H9 (cell line): Measurements from ENCODE around the gene LUZP4. TPM values are rescaled to one million over a fixed set of nuclear protein-coding genes. Genes with fewer than 3 reads are reported as not detected.

ENCODE experiments used
- DNase-seq: peaks from one replicate; pipeline ENCODE4 v3.0.0-alpha.2; 2017
- H2AFZ ChIP-seq: one replicate; pipeline ENCODE4 v1.6.1; 2013; ENCODE audit warnings: mild to moderate bottlenecking, low read length, control low read depth, moderate library complexity
- H2AK5ac ChIP-seq: 2 replicates; pipeline ENCODE4 v1.6.1; 2013; ENCODE audit warnings: low read length, control low read depth, mixed read lengths; ENCODE audit not compliant: insufficient read length
- H2BK120ac ChIP-seq: one replicate; pipeline ENCODE4 v1.6.1; 2013; ENCODE audit warnings: low read depth, mild to moderate bottlenecking, low read length, control low read depth, inconsistent platforms; ENCODE audit not compliant: poor library complexity, severe bottlenecking
- H2BK12ac ChIP-seq: 2 replicates; pipeline ENCODE4 v1.6.1; 2013; ENCODE audit warnings: low read length, control low read depth, mixed read lengths, low read depth; ENCODE audit not compliant: insufficient read length
- H2BK15ac ChIP-seq: 2 replicates; pipeline ENCODE4 v1.6.1; 2013; ENCODE audit warnings: low read depth, low read length, control low read depth
- H2BK20ac ChIP-seq: one replicate; pipeline ENCODE4 v1.6.1; 2013; ENCODE audit warnings: low read depth, mild to moderate bottlenecking, low read length, control low read depth, inconsistent platforms; ENCODE audit not compliant: poor library complexity, severe bottlenecking
- H2BK5ac ChIP-seq: 2 replicates; pipeline ENCODE4 v1.6.1; 2013; ENCODE audit warnings: low read length, control low read depth, mixed read lengths; ENCODE audit not compliant: insufficient read length
- H3K14ac ChIP-seq: 2 replicates; pipeline ENCODE4 v1.6.1; 2013; ENCODE audit warnings: low read length, control low read depth; ENCODE audit not compliant: insufficient read depth
- H3K18ac ChIP-seq: 2 replicates; pipeline ENCODE4 v1.6.1; 2013; ENCODE audit warnings: low read depth, mild to moderate bottlenecking, mixed read lengths, low read length, control low read depth; ENCODE audit not compliant: insufficient read length
- H3K23ac ChIP-seq: 2 replicates; pipeline ENCODE4 v1.6.1; 2013; ENCODE audit warnings: low read length, control low read depth, mixed read lengths, low read depth; ENCODE audit not compliant: insufficient read length
- H3K23me2 ChIP-seq: 2 replicates; pipeline ENCODE4 v1.6.1; 2013; ENCODE audit warnings: low read depth, mild to moderate bottlenecking, mixed read lengths, low read length, control low read depth; ENCODE audit not compliant: insufficient read length, poor library complexity, severe bottlenecking
- H3K27ac ChIP-seq: 2 replicates; pipeline ENCODE4 v1.5.1; 2013; ENCODE audit warnings: low read length, control low read depth, mixed read lengths, low read depth; ENCODE audit not compliant: insufficient read length
- H3K27me3 ChIP-seq: 2 replicates; pipeline ENCODE4 v1.6.1; 2013; ENCODE audit warnings: low read length, control low read depth, inconsistent platforms; ENCODE audit not compliant: insufficient read depth
- H3K4ac ChIP-seq: 2 replicates; pipeline ENCODE4 v1.6.1; 2013; ENCODE audit warnings: low read depth, mild to moderate bottlenecking, control low read depth, inconsistent platforms, low read length, moderate library complexity
- H3K4me1 ChIP-seq: 2 replicates; pipeline ENCODE4 v1.6.1; 2013; ENCODE audit warnings: low read length, control low read depth, inconsistent platforms; ENCODE audit not compliant: insufficient read depth
- H3K4me2 ChIP-seq: 2 replicates; pipeline ENCODE4 v1.6.1; 2013; ENCODE audit warnings: low read length, control low read depth, mixed read lengths; ENCODE audit not compliant: insufficient read length, insufficient read depth
- H3K56ac ChIP-seq: 2 replicates; pipeline ENCODE4 v1.6.1; 2013; ENCODE audit warnings: low read depth, mild to moderate bottlenecking, mixed read lengths, low read length, control low read depth; ENCODE audit not compliant: insufficient read length
- H3K79me1 ChIP-seq: 2 replicates; pipeline ENCODE4 v1.6.1; 2013; ENCODE audit warnings: low read depth, mild to moderate bottlenecking, moderate library complexity, low read length, control low read depth, inconsistent platforms; ENCODE audit not compliant: insufficient read depth, poor library complexity, severe bottlenecking
- H3K79me2 ChIP-seq: 2 replicates; pipeline ENCODE4 v1.6.1; 2013; ENCODE audit warnings: low read length, control low read depth, inconsistent platforms; ENCODE audit not compliant: insufficient read depth
- H3K9ac ChIP-seq: 2 replicates; pipeline ENCODE4 v1.6.1; 2013; ENCODE audit warnings: low read length, control low read depth, mixed read lengths; ENCODE audit not compliant: insufficient read length; ENCODE audit errors: extremely low read depth
- H3K9me3 ChIP-seq: one replicate; pipeline ENCODE4 v1.6.1; 2013; ENCODE audit warnings: low read depth, low read length, inconsistent platforms; ENCODE audit not compliant: control insufficient read depth
- H3T11ph ChIP-seq: one replicate; pipeline ENCODE4 v1.6.1; 2013; ENCODE audit warnings: mild to moderate bottlenecking, low read length, control low read depth, inconsistent platforms
- H4K20me1 ChIP-seq: one replicate; pipeline ENCODE4 v1.6.1; 2013; ENCODE audit not compliant: control insufficient read depth, insufficient read length, insufficient read depth
- H4K5ac ChIP-seq: 2 replicates; pipeline ENCODE4 v1.6.1; 2013; ENCODE audit warnings: low read depth, mild to moderate bottlenecking, mixed read lengths, low read length, control low read depth; ENCODE audit not compliant: insufficient read length
- H4K8ac ChIP-seq: replicated peaks from 2 replicates; pipeline ENCODE4 v1.6.1; 2013; ENCODE audit warnings: low read length, control low read depth, mixed read lengths, low read depth; ENCODE audit not compliant: insufficient read length
- H4K91ac ChIP-seq: 2 replicates; pipeline ENCODE4 v1.6.1; 2013; ENCODE audit warnings: low read depth, mild to moderate bottlenecking, moderate library complexity, mixed read lengths, low read length, control low read depth; ENCODE audit not compliant: insufficient read length
- H3K27ac Mint-ChIP-seq, 3 experiments: 2 replicates in 2 of 3; 3 replicates in 1 of 3; pipeline ENCODE4 v1.8.0; 2020 to 2021; ENCODE audit warnings: mixed read lengths in 3 of 3, mild to moderate bottlenecking in 1 of 3, moderate library complexity in 1 of 3
- H3K27me3 Mint-ChIP-seq: 2 replicates; pipeline ENCODE4 v1.8.0; 2021; ENCODE audit warnings: low read depth, mild to moderate bottlenecking, moderate library complexity, mixed read lengths
- H3K36me3 Mint-ChIP-seq, 3 experiments: 2 replicates in 2 of 3; 3 replicates in 1 of 3; pipeline ENCODE4 v1.8.0; 2020 to 2021; ENCODE audit warnings: low read depth in 3 of 3, mixed read lengths in 3 of 3; ENCODE audit not compliant: insufficient read depth in 1 of 3
- H3K4me1 Mint-ChIP-seq, 2 experiments: 2 replicates each; pipeline ENCODE4 v1.8.0; 2020; ENCODE audit warnings: mixed read lengths in 2 of 2
- H3K4me3 Mint-ChIP-seq, 2 experiments: 2 replicates in 1 of 2; 3 replicates in 1 of 2; pipeline ENCODE4 v1.8.0; 2020 to 2021; ENCODE audit warnings: mild to moderate bottlenecking in 2 of 2, mixed read lengths in 2 of 2, moderate library complexity in 1 of 2
- H3K9me3 Mint-ChIP-seq, 2 experiments: 2 replicates in 1 of 2; 3 replicates in 1 of 2; pipeline ENCODE4 v1.8.0; 2020; ENCODE audit warnings: mild to moderate bottlenecking in 2 of 2, mixed read lengths in 2 of 2, moderate library complexity in 1 of 2
- CTCF ChIP-seq: fragments of 200-600 bp; sonication (generic); conservative IDR thresholded peaks from 3 replicates; pipeline ENCODE4 v1.8.0; 2021; ENCODE audit warnings: antibody characterized with exemption, mild to moderate bottlenecking
- WGBS: extraction: QIAGEN DNeasy Blood & Tissue Kit; methylation state at CpG from one replicate; pipeline ENCODE4 v1.1.7; 2013; ENCODE audit warnings: missing lambda C conversion rate, low lambda C conversion rate, mixed read lengths; ENCODE audit not compliant: insufficient read length; ENCODE audit errors: extremely low coverage; 5-methylcytosine and 5-hydroxymethylcytosine counted together
- total RNA-seq: library from RNA; stranded (reverse); gene quantifications from 2 replicates; pipeline ENCODE4 v1.2.1, GENCODE V29; 2021

LUZP4 gene
- total RNA-seq, 1 experiment from 2014 or later: not detected

- Histone ChIP-seq H3K4me1 (peaks cover 8% of the 10 kb centered on the region; the same call in 1 of the 2 replicates), H3K27me3 (no peaks in the 10 kb centered on the region), H4K20me1 (no peaks in the 10 kb centered on the region), H3K4ac (no peak overlapping the region), H2AK5ac (no peak overlapping the region), H3T11ph (no peak overlapping the region), H3K23ac (no peak overlapping the region), H3K9me3 (no peaks in the 10 kb centered on the region), H4K8ac (no peak overlapping the region), H3K14ac (no peak overlapping the region), H2AFZ (no peak overlapping the region), H3K18ac (no peak overlapping the region), H3K79me2 (no peaks in the 10 kb centered on the region), H3K9ac (no peak overlapping the region), H3K56ac (no peak overlapping the region), H4K5ac (no peak overlapping the region), H3K27ac (no peak overlapping the region), H2BK15ac (no peak overlapping the region), H2BK120ac (no peak overlapping the region), H3K4me2 (no peak overlapping the region), H2BK20ac (no peak overlapping the region), H3K23me2 (no peaks in the 10 kb centered on the region), H2BK12ac (no peak overlapping the region), H3K79me1 (no peaks in the 10 kb centered on the region), H2BK5ac (no peak overlapping the region), H4K91ac (no peak overlapping the region)
- peaks cover 25 to 29% of the 10 kb centered on the region in 2 experiments for H3K4me1 Mint-ChIP-seq
- H3K27me3 Mint-ChIP-seq: peaks cover 3% of the 10 kb centered on the region; the same call in 1 of the 2 replicates
- WGBS: no CpG with 5 or more reads among the region's 1 CpG
- no peak overlapping the region for H3K4me3 Mint-ChIP-seq
- DNase-seq: no peak
- TF ChIP-seq CTCF: no peak
- H3K27ac Mint-ChIP-seq: no peak overlapping the region
- H3K9me3 Mint-ChIP-seq: peaks cover 0 to 4% of the 10 kb centered on the region in 2 experiments; a peak in 2 of 5 replicates
- peaks cover 0 to 3% (median 2%) of the 10 kb centered on the region in 3 experiments; a peak in 2 of 7 replicates for H3K36me3 Mint-ChIP-seq
Observed at GRCh38 chrX:115341421-115341820, 51.9 kb downstream of the LUZP4 start.
